PC-9 (cell line): Measurements from ENCODE around the gene KATNBL1.

Experiments used
- EZH2 ChIP-seq: fragments of 200-600 bp; sonication (generic); IDR thresholded peaks from 2 replicates; pipeline ENCODE4 v1.8.0; 2017; ENCODE audit warnings: antibody characterized with exemption, low read depth
- TF ChIP-seq, protein P1 (sequence below): fragments of 200-600 bp; sonication (generic); conservative IDR thresholded peaks from 2 replicates; pipeline ENCODE4 v1.6.1; 2017; ENCODE audit warnings: mixed run types, antibody characterized with exemption, mild to moderate bottlenecking, moderate library complexity

DNA sequence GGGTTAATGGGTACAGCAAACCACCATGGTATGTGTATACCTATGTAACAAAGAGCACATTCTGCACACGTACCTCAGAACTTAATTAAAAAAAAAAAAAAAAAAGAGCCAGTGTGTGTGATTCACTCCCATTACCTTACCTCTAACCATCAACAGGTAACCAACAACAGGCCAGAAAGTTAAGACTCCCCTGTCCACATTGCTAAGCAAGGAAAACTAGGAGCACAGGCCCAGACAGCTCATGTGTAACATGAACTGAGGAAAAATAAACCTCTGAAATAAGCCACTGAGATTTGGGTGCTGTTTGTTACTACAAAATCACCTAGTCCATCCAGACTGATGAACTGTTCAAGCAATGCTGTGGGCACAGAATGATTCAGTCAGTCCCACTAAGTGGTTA, 6.0 kb downstream of the KATNBL1 start:
- TF ChIP-seq, protein P1, sequence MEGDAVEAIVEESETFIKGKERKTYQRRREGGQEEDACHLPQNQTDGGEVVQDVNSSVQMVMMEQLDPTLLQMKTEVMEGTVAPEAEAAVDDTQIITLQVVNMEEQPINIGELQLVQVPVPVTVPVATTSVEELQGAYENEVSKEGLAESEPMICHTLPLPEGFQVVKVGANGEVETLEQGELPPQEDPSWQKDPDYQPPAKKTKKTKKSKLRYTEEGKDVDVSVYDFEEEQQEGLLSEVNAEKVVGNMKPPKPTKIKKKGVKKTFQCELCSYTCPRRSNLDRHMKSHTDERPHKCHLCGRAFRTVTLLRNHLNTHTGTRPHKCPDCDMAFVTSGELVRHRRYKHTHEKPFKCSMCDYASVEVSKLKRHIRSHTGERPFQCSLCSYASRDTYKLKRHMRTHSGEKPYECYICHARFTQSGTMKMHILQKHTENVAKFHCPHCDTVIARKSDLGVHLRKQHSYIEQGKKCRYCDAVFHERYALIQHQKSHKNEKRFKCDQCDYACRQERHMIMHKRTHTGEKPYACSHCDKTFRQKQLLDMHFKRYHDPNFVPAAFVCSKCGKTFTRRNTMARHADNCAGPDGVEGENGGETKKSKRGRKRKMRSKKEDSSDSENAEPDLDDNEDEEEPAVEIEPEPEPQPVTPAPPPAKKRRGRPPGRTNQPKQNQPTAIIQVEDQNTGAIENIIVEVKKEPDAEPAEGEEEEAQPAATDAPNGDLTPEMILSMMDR, result no peak
- TF ChIP-seq EZH2, result no peak
